GM18951 (cell line): ENCODE measurements around the gene SLIT3.

Source experiments
- POLR2A ChIP-seq: IDR thresholded peaks from 4 replicates; pipeline ENCODE4 v1.6.1; 2011; ENCODE audit warnings: mild to moderate bottlenecking; ENCODE audit not compliant: insufficient read length, insufficient read depth; ENCODE audit errors: extremely low read depth
- in situ Hi-C: fragments of 300-500 bp; cut with MboI; formaldehyde crosslinking; loops from one replicate; pipeline ENCODE4 v1.12.0; 2022; ENCODE audit warnings: low sequenced_read_pairs, mixed read lengths, inconsistent platforms; ENCODE audit not compliant: unreplicated experiment

Gene SLIT3

DNA sequence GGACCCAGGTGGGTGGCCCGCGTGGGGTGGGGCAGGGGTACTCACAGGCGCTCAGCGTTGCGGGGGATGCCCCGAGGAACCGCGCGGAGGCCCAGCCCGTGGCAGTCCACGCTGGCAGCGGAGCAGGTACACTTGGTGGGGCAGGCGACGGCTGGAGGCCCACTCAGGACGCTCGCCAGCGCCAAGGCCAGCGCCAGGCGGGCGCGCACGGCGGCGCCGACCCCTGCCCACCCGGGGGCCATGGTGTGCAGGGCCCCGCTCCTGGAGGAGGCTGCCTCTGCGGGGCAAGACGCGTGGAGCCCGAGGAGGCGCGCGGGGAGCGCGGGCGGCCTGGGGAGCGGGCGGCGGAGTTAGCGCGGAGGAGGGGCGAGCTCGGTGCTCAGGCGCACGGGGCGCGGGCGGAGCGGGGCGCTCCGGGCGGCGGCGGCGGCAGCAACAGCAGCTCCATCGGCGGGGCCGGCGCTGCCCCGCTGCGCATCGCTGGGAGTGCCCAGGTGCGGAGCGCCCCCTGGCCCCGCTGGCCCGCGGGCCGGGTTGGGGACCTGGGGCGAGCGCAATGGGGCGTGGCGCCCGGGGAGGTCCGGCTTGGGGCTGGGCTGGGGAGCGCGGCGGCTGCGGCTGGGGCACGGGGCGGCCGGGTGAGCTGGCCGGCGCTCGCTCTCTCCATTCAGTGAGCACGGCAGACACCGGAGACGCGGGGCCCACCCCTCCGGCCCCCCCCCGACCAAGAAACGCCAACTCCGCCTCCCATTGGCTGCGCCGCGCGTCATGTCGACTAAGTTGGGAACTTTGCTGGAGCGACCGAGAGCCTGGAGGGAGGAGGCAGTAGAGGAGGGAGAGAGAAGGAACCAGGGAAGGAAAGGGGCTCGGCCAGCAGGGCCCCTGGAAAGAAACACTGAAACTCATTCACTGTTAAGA lies at the start of gene SLIT3:
TSS of gene SLIT3 (minus strand) at position 672 of the 918 bp plus-strand sequence. CDS start at position 242, 430 bp downstream.
- in situ Hi-C loops = loop anchor here (25.0 kb wide), 1 partner anchor 613 kb away; no protein-coding TSS in a partner anchor
- TF ChIP-seq POLR2A = no peak

DNA sequence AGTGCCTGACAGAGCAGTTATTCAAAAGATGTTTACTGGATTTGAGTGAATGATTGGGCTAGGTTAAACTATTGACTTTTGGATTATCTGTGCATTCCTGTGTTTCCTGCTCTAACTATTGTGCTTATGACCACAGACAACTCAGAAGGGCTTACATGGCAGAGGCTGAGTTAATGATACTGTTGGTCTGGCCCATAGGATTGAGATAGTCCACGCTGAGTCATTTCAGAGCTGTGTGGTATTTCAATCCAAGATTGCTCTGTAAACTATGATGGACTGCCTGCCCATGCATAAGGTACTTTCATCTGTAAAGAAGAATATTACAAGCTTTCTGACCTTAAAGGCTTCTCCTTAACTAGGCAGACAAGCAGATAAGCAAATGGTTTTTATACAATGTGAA lies 49.1 kb upstream of the SLIT3 start:
- in situ Hi-C loops = no loop called here
- TF ChIP-seq POLR2A = no peak

DNA sequence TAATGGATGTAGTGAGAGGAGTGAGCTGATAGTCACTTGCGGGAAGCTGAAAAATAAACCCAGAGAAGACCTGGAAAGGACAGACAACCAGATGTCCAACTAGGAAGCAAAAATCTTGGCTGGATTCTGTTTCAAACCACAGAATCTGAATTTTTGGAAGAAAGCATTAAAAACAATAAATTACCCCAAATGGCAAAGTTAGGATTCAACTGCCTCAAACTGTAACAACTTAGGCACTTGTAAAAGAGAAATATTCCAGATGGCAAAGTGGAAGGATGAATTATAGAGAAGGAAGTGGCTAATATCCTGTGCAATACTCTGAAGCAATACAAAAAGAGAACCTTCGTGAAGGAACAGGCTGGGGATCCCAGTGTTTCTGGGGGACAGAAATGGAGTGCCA lies 46.8 kb upstream of the SLIT3 start:
- in situ Hi-C loops = no loop called here

DNA sequence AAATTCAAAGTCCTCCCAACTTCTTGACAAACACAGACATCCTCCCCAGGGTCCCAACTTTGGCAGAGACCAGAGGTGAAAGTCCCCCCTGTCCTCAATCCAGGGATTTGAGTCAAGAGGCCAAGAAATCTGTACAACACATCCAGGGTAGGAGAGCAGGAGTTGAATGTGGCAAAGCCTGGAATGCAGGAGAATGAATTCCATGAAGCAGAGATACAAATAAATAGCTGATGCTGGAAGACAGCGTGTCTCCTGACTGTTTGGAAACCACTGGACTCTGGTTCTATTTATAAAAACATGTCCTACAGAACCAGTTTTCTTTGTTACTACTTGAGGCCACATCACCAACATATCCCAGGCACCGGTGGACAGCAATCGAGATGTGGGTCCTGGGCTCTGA lies 43.7 kb upstream of the SLIT3 start:
- TF ChIP-seq POLR2A = no peak
- in situ Hi-C loops = no loop called here

More for the DNA sequence above, 46.8 kb upstream of the SLIT3 start:
- TF ChIP-seq POLR2A = no peak

DNA sequence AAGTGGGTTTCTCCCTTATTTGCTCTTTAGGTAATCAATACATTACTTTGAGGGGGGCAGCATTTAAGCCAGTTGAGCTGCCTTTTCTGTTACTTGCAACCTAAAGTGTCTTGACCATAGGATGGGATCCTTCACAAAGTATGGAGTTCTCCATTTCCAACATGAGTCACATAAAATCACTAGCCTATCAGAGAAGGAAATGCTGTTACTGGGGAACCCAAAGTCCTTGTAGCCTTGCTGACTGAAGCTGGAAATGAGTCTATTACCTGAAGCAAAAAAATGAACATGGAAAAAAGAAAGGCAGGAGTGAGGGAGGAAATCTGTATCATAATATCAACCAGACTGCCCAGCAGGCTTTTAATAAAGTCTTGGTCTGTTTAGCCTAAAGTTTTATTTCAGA lies 42.8 kb upstream of the SLIT3 start:
- in situ Hi-C loops = no loop called here
- TF ChIP-seq POLR2A = no peak

DNA sequence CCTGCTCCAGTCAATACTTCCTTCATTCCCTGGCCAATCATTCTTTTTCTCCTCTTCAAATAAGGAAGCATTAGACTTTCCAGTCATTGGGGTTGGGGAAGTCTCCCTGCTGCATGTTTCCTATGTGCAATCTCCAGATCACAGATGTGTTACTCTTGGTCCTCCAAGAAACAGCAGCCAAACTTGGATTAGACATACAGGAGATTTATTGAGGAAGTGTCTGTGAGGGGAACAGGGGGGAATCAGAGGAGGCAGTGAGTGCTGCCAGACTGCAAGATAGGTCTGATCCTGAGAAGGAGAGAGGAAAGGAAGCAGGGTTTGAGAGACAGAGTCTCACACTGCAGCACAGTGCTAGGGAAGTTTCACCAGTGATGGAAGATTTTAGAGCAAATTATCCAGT lies 40.6 kb upstream of the SLIT3 start:
- TF ChIP-seq POLR2A = no peak
- in situ Hi-C loops = no loop called here

DNA sequence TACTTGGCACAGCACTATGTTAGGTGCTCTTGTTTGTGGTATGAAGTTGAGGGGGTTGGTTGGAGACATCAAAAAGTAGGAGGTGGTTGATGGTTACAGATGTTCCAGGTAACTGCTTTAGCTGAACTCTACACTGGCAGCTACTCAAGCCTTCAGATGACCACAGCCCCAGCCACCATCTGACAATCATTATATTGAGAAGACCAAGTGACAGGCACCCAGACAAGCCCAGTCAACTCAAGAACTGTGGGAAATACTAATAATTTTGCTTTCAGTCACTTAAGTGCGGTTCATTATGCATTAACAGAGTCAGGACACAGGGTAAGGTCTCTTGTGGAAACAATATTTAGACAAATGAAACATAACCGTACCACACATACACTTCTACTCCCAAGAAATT lies 38.9 kb upstream of the SLIT3 start:
- in situ Hi-C loops = no loop called here
- TF ChIP-seq POLR2A = no peak

DNA sequence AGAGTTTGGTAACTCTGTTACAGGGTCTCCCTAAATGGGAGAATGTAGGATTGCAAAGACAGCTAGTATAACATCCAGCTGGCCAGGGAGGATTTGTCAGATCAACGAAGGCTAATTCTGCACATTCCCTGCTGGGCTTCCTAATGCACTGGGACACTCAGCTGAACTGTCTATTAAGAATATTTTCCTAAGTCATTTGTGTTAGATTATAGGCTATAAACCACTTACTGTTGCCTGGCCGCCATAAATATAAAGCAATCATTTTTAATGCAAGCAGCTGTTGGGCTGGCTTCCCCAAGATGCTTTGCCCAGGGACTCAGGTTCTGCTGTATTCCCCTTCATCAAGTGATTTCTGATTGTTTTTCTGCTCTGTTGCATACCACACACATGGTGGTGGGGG lies 35.3 kb upstream of the SLIT3 start:
- in situ Hi-C loops = no loop called here
- TF ChIP-seq POLR2A = no peak

DNA sequence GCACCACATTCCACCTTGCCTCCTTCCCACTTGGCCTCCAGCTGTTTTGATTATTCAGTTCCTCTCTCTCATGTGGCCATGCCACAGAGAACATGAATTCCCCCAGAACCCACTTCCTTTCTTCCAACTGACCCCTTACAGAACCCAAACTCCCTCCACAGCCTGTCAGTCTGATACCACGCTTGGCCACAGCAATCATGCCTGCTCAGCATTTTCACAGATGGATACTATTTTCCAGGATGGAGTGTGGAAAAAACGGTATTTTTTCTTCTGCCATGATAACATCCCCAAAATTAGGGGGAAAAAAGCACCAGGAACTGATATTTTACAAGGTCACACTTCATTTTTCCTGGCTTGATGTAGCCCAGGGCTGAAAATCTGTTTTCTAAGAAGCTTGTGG lies 34.9 kb upstream of the SLIT3 start:
- TF ChIP-seq POLR2A = no peak
- in situ Hi-C loops = no loop called here

DNA sequence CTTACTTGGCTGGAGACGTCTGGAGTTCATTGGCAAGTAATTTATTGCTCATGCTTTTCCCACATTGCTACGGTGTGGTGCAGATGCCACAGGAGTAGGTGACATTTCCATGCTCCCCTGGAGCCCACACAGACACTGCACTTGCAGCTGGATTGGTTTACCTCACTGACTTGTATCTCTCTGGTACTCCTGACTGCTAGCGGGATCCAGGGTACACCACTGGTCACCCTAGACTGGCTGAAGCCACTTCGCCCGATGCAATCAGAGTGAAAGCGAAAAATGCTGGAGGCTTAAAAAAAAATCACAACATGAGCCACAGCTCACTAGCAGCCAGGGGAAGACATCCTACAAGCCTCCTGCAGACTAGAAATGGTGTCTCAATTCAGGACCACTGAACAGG lies 32.6 kb upstream of the SLIT3 start:
- in situ Hi-C loops = no loop called here
- no peak for TF ChIP-seq POLR2A

DNA sequence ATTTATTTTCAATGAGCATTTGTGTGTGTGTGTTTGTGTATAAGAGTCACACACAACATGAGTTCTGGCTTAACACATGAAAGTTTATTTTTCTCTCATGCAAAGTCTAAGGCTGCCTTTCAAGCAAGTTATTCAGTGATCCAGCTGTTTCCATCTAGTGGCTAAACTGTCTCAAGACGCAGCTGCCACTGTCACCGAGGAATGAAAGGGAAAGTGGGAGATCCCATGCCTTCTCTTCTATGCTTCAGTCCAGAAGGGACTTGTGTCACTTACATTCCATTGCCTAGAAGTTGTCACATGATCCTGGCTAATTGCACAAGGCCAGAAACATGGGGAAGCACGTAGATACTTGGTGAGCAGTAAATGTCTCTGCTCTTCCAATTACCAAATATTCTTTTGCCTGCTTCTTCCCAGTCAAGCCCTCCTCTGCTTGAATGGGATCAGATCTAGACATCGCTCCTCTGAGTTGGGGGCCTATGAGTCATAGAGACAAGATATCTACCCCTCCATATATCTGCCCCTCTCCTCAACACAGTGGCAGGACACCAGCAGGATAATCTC lies 30.4 kb upstream of the SLIT3 start:
- TF ChIP-seq POLR2A = no peak
- in situ Hi-C loops = no loop called here

DNA sequence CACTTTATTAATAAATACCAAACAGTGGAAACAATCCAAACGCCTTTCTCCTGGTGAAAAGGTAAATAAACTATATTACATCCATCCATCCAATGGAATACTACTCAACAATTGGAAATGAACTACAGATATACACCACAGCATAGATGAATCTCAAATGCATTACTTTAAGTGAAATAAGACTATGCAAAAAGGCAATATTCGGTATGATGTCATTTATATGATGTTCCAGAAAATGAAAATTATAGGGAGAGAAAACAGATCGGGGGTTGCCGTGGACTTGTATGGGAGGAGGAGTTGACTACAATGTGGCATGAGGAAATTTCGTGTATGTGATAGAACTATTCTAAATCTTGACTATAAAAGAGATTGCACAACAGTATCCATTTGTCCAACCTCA lies 27.5 kb upstream of the SLIT3 start:
- in situ Hi-C loops = no loop called here

DNA sequence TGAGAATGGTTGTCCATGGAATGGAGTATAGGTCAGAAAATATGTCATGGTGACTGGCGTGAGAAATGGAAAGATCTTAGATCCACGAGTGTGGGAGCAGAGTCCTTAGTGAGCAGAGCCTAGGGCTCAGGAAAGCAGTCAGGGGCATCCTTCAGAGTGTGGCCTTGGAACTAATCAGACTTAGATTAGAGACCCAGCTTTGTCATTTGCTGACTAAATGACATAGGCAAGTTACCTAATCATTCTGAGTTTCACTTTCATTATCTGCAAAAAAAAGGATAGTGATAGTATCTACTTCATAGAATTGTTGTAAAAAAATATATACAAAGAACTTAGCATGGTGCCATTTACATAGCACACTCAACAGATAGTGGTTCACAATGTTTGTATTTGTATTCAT lies 24.3 kb upstream of the SLIT3 start:
- no peak for TF ChIP-seq POLR2A
- in situ Hi-C loops = no loop called here

More for the DNA sequence above, 27.5 kb upstream of the SLIT3 start:
- TF ChIP-seq POLR2A = no peak

DNA sequence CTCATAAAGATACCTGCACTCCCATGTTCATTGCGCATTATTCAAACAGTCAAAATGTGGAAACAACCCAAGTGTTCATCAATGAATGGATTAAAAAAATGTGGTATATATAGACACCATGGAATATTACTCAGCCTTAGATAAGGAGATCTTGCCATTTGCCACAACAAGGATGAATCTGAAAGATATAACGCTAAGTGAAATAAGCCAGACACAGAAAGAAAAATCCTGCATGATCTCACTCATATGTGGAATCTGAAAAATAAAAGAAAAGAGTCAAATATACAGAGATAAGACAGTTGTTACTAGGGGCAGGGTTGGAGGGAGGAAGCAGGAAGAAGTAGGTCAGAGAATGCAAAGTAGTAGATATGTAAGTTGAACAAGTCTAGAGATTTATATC lies 17.6 kb upstream of the SLIT3 start:
- in situ Hi-C loops = loop anchor here (25.0 kb wide), 1 partner anchor 631 kb away; no protein-coding TSS in a partner anchor
- TF ChIP-seq POLR2A = no peak

DNA sequence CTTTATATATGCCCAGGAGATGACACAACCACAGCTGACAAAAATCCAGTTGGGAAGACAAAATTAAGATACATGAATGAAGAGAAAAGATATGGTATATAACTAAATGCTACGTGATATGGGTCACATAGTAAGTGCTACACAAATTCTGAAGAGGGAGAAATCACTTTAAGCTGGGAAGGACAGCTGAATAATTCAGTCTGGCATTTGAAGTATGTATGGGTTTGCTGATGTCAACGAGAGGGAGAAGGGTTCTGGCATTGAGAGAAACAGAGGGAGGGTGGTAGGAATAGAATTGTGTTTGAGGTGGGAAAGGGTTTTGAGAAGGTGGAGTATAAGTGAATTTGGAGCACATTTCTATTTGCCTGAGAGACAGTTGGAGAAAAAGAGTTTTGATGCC lies 6.7 kb upstream of the SLIT3 start:
- no peak for TF ChIP-seq POLR2A
- in situ Hi-C loops = loop anchor here (25.0 kb wide), 1 partner anchor 620 kb away; no protein-coding TSS in a partner anchor
